GM12878 (cell line): ENCODE measurements around the gene PPIB. TPM values are rescaled to one million over a fixed set of nuclear protein-coding genes. Genes with fewer than 3 reads are reported as not detected.

Experiments
- ATAC-seq: fragments of 200-7000 bp; cut with Tn5 transposase; 3 replicates; pipeline ENCODE4 v1.9.1; 2020; ENCODE audit warnings: mild to moderate bottlenecking, moderate library complexity
- BruUV-seq: library from RNA; stranded (reverse); fragments of 400-500 nt; replicated peaks from 2 replicates; lab custom pipeline; 2021; lab: Mats Ljungman, UMichigan
- CTCF ChIA-PET: fragments of 300-600 bp; sonication (Branson Sonifier 250); formaldehyde crosslinking; extraction: SDS; loops from one replicate; lab custom pipeline; 2021; ENCODE audit warnings: inconsistent platforms; lab: Yijun Ruan, JAX
- POLR2A ChIA-PET: fragments of 350-600 bp; formaldehyde crosslinking; extraction: SDS; loops from one replicate; lab custom pipeline; 2021; ENCODE audit warnings: inconsistent platforms; lab: Charles Lee
- RAD21 ChIA-PET: fragments of 300-600 bp; sonication (Branson Sonifier 250); formaldehyde crosslinking; loops from one replicate; lab custom pipeline; 2023; ENCODE audit warnings: antibody characterized with exemption; ENCODE audit not compliant: unreplicated experiment; lab: Charles Lee
- SMC1A ChIA-PET: fragments of 300-600 bp; sonication (Branson Sonifier 250); formaldehyde crosslinking; loops from one replicate; lab custom pipeline; 2023; ENCODE audit not compliant: unreplicated experiment, uncharacterized antibody; lab: Charles Lee
- DNase-seq: peaks from one replicate; pipeline ENCODE4 v3.0.0-alpha.2; 2011; ENCODE audit warnings: low read depth, low spot score
- FAIRE-seq: peaks from 3 replicates; lab custom pipeline; 2011; peaks lifted over from hg19 to GRCh38; lab: Jason Lieb, UNC
- H2AFZ ChIP-seq: 2 replicates; pipeline ENCODE4 v1.6.0; 2011; ENCODE audit warnings: low read depth, low read length, control low read depth; ENCODE audit not compliant: control insufficient read depth
- H3K27ac ChIP-seq: 2 replicates; pipeline ENCODE4 v1.5.1; 2011; ENCODE audit warnings: control low read depth; ENCODE audit not compliant: control insufficient read depth, insufficient read depth
- H3K27me3 ChIP-seq, 2 experiments: replicated peaks in 1 of 2; 2 replicates each; pipeline versions ENCODE4 v1.6.0 to v1.6.1; 2011; ENCODE audit warnings: low read length in 1 of 2; ENCODE audit not compliant: control insufficient read depth in 2 of 2, insufficient read depth in 2 of 2
- H3K36me3 ChIP-seq, 2 experiments: 2 replicates each; pipeline ENCODE4 v1.5.1; 2011; ENCODE audit warnings: low read length in 1 of 2; ENCODE audit not compliant: control insufficient read depth in 2 of 2, insufficient read depth in 2 of 2
- H3K4me1 ChIP-seq: 2 replicates; pipeline ENCODE4 v1.6.1; 2011; ENCODE audit warnings: mild to moderate bottlenecking, low read length, moderate library complexity, mixed read lengths; ENCODE audit not compliant: control insufficient read depth, insufficient read depth
- H3K4me2 ChIP-seq: 2 replicates; pipeline ENCODE4 v1.6.0; 2011; ENCODE audit warnings: control low read depth; ENCODE audit not compliant: control insufficient read depth, insufficient read depth
- H3K4me3 ChIP-seq: fragments of 200-600 bp; sonication (generic); 2 replicates; pipeline ENCODE4 v1.5.1; 2016
- H3K79me2 ChIP-seq: 2 replicates; pipeline ENCODE4 v1.6.0; 2011; ENCODE audit warnings: low read length; ENCODE audit not compliant: control insufficient read depth, insufficient read depth
- H3K9ac ChIP-seq: 2 replicates; pipeline ENCODE4 v1.8.0; 2011; ENCODE audit warnings: low read length, control low read depth, mixed read lengths; ENCODE audit not compliant: control insufficient read depth, insufficient read depth
- H3K9me3 ChIP-seq: replicated peaks from 3 replicates; pipeline ENCODE4 v1.5.1; 2011; ENCODE audit warnings: mild to moderate bottlenecking, low read length; ENCODE audit not compliant: control insufficient read depth, insufficient read depth
- H4K20me1 ChIP-seq: 2 replicates; pipeline ENCODE4 v1.6.0; 2011; ENCODE audit not compliant: control insufficient read depth, insufficient read depth
- CBX5 ChIP-seq: sonication (generic); IDR thresholded peaks from 2 replicates; pipeline ENCODE4 v1.6.1; 2016; ENCODE audit warnings: low read depth, moderate library complexity, mild to moderate bottlenecking, inconsistent platforms
- NFYB ChIP-seq: IDR thresholded peaks from 2 replicates; pipeline ENCODE4 v1.6.1; 2011; ENCODE audit warnings: low read depth, mild to moderate bottlenecking, low read length, improper control_type of control experiment, moderate library complexity; ENCODE audit not compliant: insufficient read depth
- PBX3 ChIP-seq: IDR thresholded peaks from 2 replicates; pipeline ENCODE4 v1.6.1; 2011; ENCODE audit warnings: mild to moderate bottlenecking, low read depth, low read length, moderate library complexity; ENCODE audit not compliant: insufficient replicate concordance
- WGBS: methylation state at CpG from one replicate; pipeline ENCODE4 v1.1.6; 2016; ENCODE audit warnings: low lambda C conversion rate; ENCODE audit not compliant: insufficient replicate concordance, insufficient coverage; ENCODE audit errors: missing lambda C conversion rate; 5-methylcytosine and 5-hydroxymethylcytosine counted together
- in situ Hi-C: fragments of 300-500 bp; cut with MboI; formaldehyde crosslinking; loops from 9 replicates; pipeline ENCODE4 v1.14.3; 2018; ENCODE audit warnings: mixed read lengths
- intact Hi-C: fragments of 100-400 bp; cut with micrococcal nuclease; formaldehyde crosslinking; loops from one replicate; pipeline ENCODE4 v1.14.2; 2022; ENCODE audit not compliant: unreplicated experiment
- polyA plus RNA-seq, 11 experiments: library from polyadenylated mRNA; depleted of rRNA in 4 of 11; unstranded in 6 of 11; stranded (reverse) in 5 of 11; fragments of >200 nt; fragmentation: Nextera tagmentation in 4 of 11; fragmentation: Illumina TruSeq in 1 of 11; extraction: Ambion mirVana in 4 of 11; extraction: Trizol in 1 of 11; gene quantifications; 1 replicate in 1 of 11; 2 replicates in 10 of 11; pipeline versions ENCODE4 v1.2.1 to v1.2.3, GENCODE V29; 2011 to 2016; ENCODE audit warnings: inconsistent platforms in 2 of 11, missing spikeins in 2 of 11, low read depth in 1 of 11
- total RNA-seq, 4 experiments: library from RNA; depleted of rRNA in 3 of 4; stranded (reverse); fragments of >200 nt in 3 of 4; fragmentation: Illumina TruSeq in 1 of 4; extraction: Trizol in 1 of 4; gene quantifications; 2 replicates each; pipeline versions ENCODE4 v1.2.1 to v1.2.3, GENCODE V29; 2013 to 2021

The PPIB gene
- total and polyA plus RNA-seq, 10 of the 15 experiments (the other 5 are each of a cell fraction or from before 2014, with no cell fraction given), result 344 to 936 (median 508) TPM

- in situ Hi-C loops, result loop anchor here (25.0 kb wide), 1 partner anchor 452 kb away; no protein-coding TSS in a partner anchor
- H3K36me3 ChIP-seq, result peaks cover 2 to 6% of the 10 kb centered on the region in 2 experiments; a peak in 2 of 4 replicates
- 44% methylated on average over 2 of the region's 2 CpGs for WGBS
Measured at GRCh38 chr15:64210371-64210770, 47.5 kb upstream of the PPIB start.

More at GRCh38 chr15:64210371-64210770, 47.5 kb upstream of the PPIB start:
- Histone ChIP-seq H3K79me2 (no peaks in the 10 kb centered on the region), H3K4me1 (no peaks in the 10 kb centered on the region), H2AFZ (no peak overlapping the region), H3K9ac (no peak overlapping the region), H3K4me2 (no peak overlapping the region), H3K4me3 (no peak overlapping the region), H3K27ac (no peak overlapping the region), H4K20me1 (no peaks in the 10 kb centered on the region), H3K9me3 (no peaks in the 10 kb centered on the region), H3K27me3 (no peaks in the 10 kb centered on the region)
- ChIA-PET CTCF (interaction anchor here (0.6 to 2.1 kb wide), 19 partner anchors 8 to 517 kb away, joined by 3 to 16 read pairs (median 3); partner anchors contain the start of gene TRIP4), POLR2A (interaction anchor here (0.6 kb wide), 1 partner anchor 26 kb away, joined by 4 read pairs; no protein-coding TSS in a partner anchor), RAD21 (interaction anchor here (0.7 to 1.4 kb wide), 7 partner anchors 30 to 517 kb away, joined by 3 to 8 read pairs (median 3); no protein-coding TSS in a partner anchor), SMC1A (interaction anchor here (0.6 to 2.0 kb wide), 26 partner anchors 8 to 520 kb away, joined by 3 to 17 read pairs (median 4); partner anchors contain the start of gene CSNK1G1)
- ATAC-seq (no peak), FAIRE-seq (peak; percentile 31), DNase-seq (no peak)
- intact Hi-C loops, result loop anchor here (10.0 kb wide), 1 partner anchor 174 kb away; the partner anchor contains the start of genes PCLAF and TRIP4
- BruUV-seq, result no TSS peak
- TF ChIP-seq CBX5 (no peak), PBX3 (no peak), NFYB (peak; percentile 71)
